SHP77 (cell line): ENCODE results near the gene NUMA1.

Source experiments
- DNase-seq, 2 experiments: peaks; one replicate each; lab custom pipeline; 2025; lab: John Stamatoyannopoulos, UW

Gene NUMA1

GRCh38 chr11:71976551-71976950, 103.8 kb downstream of the NUMA1 start:
- no peak for DNase-seq

- no peak for DNase-seq
Measured at GRCh38 chr11:71971680-71972079, 108.7 kb downstream of the NUMA1 start.

- DNase-seq: no peak
Measured at GRCh38 chr11:71964641-71965040, 115.7 kb downstream of the NUMA1 start.

GRCh38 chr11:71963468-71963867, 116.9 kb downstream of the NUMA1 start:
- DNase-seq: no peak

GRCh38 chr11:71962428-71963038, 117.8 kb downstream of the NUMA1 start:
- DNase-seq: no peak

- DNase-seq: no peak
Measured at GRCh38 chr11:71955898-71956456, 124.4 kb downstream of the NUMA1 start.
